OCI-LY1 (cell line): ENCODE measurements around the gene TSN.

Source experiments
- EZH2 ChIP-seq: fragments of 200-600 bp; sonication (generic), shearing (Covaris generic); IDR thresholded peaks from 2 replicates; pipeline ENCODE4 v1.8.0; 2017; ENCODE audit warnings: borderline replicate concordance, mixed run types, mild to moderate bottlenecking, antibody characterized with exemption, low read length, moderate library complexity, mixed read lengths
- TF ChIP-seq, protein P1 (sequence below): fragments of 200-600 bp; sonication (generic), shearing (Covaris generic); IDR thresholded peaks from 2 replicates; pipeline ENCODE4 v1.5.1; 2017; ENCODE audit warnings: mild to moderate bottlenecking, antibody characterized with exemption, low read length, moderate library complexity, mixed read lengths

- TF ChIP-seq, protein P1, sequence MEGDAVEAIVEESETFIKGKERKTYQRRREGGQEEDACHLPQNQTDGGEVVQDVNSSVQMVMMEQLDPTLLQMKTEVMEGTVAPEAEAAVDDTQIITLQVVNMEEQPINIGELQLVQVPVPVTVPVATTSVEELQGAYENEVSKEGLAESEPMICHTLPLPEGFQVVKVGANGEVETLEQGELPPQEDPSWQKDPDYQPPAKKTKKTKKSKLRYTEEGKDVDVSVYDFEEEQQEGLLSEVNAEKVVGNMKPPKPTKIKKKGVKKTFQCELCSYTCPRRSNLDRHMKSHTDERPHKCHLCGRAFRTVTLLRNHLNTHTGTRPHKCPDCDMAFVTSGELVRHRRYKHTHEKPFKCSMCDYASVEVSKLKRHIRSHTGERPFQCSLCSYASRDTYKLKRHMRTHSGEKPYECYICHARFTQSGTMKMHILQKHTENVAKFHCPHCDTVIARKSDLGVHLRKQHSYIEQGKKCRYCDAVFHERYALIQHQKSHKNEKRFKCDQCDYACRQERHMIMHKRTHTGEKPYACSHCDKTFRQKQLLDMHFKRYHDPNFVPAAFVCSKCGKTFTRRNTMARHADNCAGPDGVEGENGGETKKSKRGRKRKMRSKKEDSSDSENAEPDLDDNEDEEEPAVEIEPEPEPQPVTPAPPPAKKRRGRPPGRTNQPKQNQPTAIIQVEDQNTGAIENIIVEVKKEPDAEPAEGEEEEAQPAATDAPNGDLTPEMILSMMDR: no peak
- TF ChIP-seq EZH2: no peak
These were observed 49.7 kb downstream of the TSN start for GRCh38 chr2:121804997-121805765.
